HG02642 (cell line): ENCODE measurements around the gene HID1.
"Not testable (repeated sequence)": the region's sequence is repeated elsewhere in the genome, so short reads cannot be mapped to it uniquely, and the experiment has no call there.

Experiments
- ATAC-seq: cut with Tn5 transposase; IDR thresholded peaks from one replicate; pipeline ENCODE4 v1.9.1; 2021; ENCODE audit warnings: mild to moderate bottlenecking; ENCODE audit not compliant: unreplicated experiment, poor library complexity

Gene HID1

GRCh38 chr17:74972107-74972972 is at the start of gene HID1:
Gene HID1 (minus strand): TSS chr17:74972759. CDS start chr17:74972656, 103 bp downstream.
- no peak for ATAC-seq

GRCh38 chr17:75020331-75021110 is 48.0 kb upstream of the HID1 start:
- no peak for ATAC-seq

GRCh38 chr17:75019710-75020109 is 47.2 kb upstream of the HID1 start:
- ATAC-seq = no peak

- ATAC-seq = no peak
Observed at GRCh38 chr17:75019146-75019545, 46.6 kb upstream of the HID1 start.

GRCh38 chr17:75013092-75013559 is 40.6 kb upstream of the HID1 start:
- no peak for ATAC-seq

GRCh38 chr17:75012346-75013091 is 40.0 kb upstream of the HID1 start, which contains the start of gene MRPL58:
Gene MRPL58 (plus strand): TSS chr17:75012670. CDS start chr17:75012687, 17 bp downstream.
- peak; percentile 89 for ATAC-seq

- ATAC-seq = no peak
Observed at GRCh38 chr17:75012096-75012345, 39.5 kb upstream of the HID1 start.

- ATAC-seq = no peak
Observed at GRCh38 chr17:75011401-75012095, 39.0 kb upstream of the HID1 start.

- ATAC-seq = no peak
Observed at GRCh38 chr17:75010683-75011400, 38.3 kb upstream of the HID1 start.

GRCh38 chr17:75009139-75009724 is 36.7 kb upstream of the HID1 start:
- no peak for ATAC-seq

GRCh38 chr17:75008373-75008772 is 35.8 kb upstream of the HID1 start:
- no peak for ATAC-seq

- no peak for ATAC-seq
Observed at GRCh38 chr17:75006653-75007052, 34.1 kb upstream of the HID1 start.

- not testable (repeated sequence) for ATAC-seq
Observed at GRCh38 chr17:75006084-75006483, 33.5 kb upstream of the HID1 start.

GRCh38 chr17:75005291-75005690 is 32.7 kb upstream of the HID1 start:
- ATAC-seq = no peak

GRCh38 chr17:75004371-75004770 is 31.8 kb upstream of the HID1 start:
- ATAC-seq = no peak

- no peak for ATAC-seq
Observed at GRCh38 chr17:75003957-75004355, 31.4 kb upstream of the HID1 start.

- ATAC-seq = no peak
Observed at GRCh38 chr17:75003070-75003956, 30.8 kb upstream of the HID1 start.
